ENCODE data around the gene ANLN. TPM values are rescaled to one million over a fixed set of nuclear protein-coding genes. Genes with fewer than 3 reads are reported as not detected.

Gene ANLN
- total and polyA plus RNA-seq, 9 of the 15 experiments (the other 6 are each of a cell fraction or from before 2014, with no cell fraction given): 18.1 to 66.2 (median 38.7) TPM

- TF ChIP-seq NCOA6 (IDR thresholded peaks at IDR 0.05): no peak
- peak; percentile 14; the same call in 1 of the 2 replicates for TF ChIP-seq MTA3 (IDR thresholded peaks at IDR 0.05; ENCODE audit: borderline replicate concordance)
- peak; percentile 93 for TF ChIP-seq CXXC5 (CRISPR knock-in tag; IDR thresholded peaks at IDR 0.05)
- TF ChIP-seq ZBTB33 (CRISPR knock-in tag; IDR thresholded peaks at IDR 0.05): no peak
- no peak for TF ChIP-seq ZKSCAN8 (CRISPR knock-in tag; IDR thresholded peaks at IDR 0.05)
- TF ChIP-seq ZNF23 (CRISPR knock-in tag; IDR thresholded peaks at IDR 0.05): no peak
- no peak; the same call in none of the 2 replicates for TF ChIP-seq ATF7 (IDR thresholded peaks at IDR 0.05)
- no peak for TF ChIP-seq ZNF165 (CRISPR knock-in tag; IDR thresholded peaks at IDR 0.05; ENCODE audit: borderline replicate concordance)
- no peak for TF ChIP-seq ZC3H11A (IDR thresholded peaks at IDR 0.05; ENCODE audit: low read depth, low read length)
- TF ChIP-seq ARHGAP35 (IDR thresholded peaks at IDR 0.05; ENCODE audit: partially characterized antibody): no peak
- TF ChIP-seq RNF2 (IDR thresholded peaks at IDR 0.05): peak; percentile 46; the same call in 1 of the 2 replicates
- TF ChIP-seq JUN (IDR thresholded peaks at IDR 0.05; ENCODE audit: borderline replicate concordance, low read depth, low read length): no peak
- no peak for TF ChIP-seq JUN (CRISPR knock-in tag; IDR thresholded peaks at IDR 0.05; ENCODE audit: borderline replicate concordance)
- TF ChIP-seq ZNF764 (CRISPR knock-in tag; IDR thresholded peaks at IDR 0.05; ENCODE audit: low read depth): no peak
- TF ChIP-seq STAT5A (IDR thresholded peaks at IDR 0.05; ENCODE audit: borderline replicate concordance, low read length): no peak
- no peak for TF ChIP-seq FOSL1 (tag; conservative IDR thresholded peaks at IDR 0.05)
- no peak; the same call in 1 of the 2 replicates for TF ChIP-seq MBD2 (IDR thresholded peaks at IDR 0.05; ENCODE audit: borderline replicate concordance, low read depth)
- 0 out of 2 replicates have a peak, but pooled peaks have one; percentile 46 for TF ChIP-seq ZNF668 (CRISPR knock-in tag; IDR thresholded peaks at IDR 0.05)
- no peak for TF ChIP-seq ZNF518B (CRISPR knock-in tag; IDR thresholded peaks at IDR 0.05)
These were observed at the start of gene ANLN (continued) for GRCh38 chr7:36389371-36390198.
